GM19025 (cell line): ENCODE measurements around the gene CELF2.

Source experiments
- ATAC-seq: cut with Tn5 transposase; IDR thresholded peaks from one replicate; pipeline ENCODE4 v1.9.1; 2021; ENCODE audit warnings: mild to moderate bottlenecking, low read depth, moderate library complexity; ENCODE audit not compliant: unreplicated experiment

Gene CELF2

DNA sequence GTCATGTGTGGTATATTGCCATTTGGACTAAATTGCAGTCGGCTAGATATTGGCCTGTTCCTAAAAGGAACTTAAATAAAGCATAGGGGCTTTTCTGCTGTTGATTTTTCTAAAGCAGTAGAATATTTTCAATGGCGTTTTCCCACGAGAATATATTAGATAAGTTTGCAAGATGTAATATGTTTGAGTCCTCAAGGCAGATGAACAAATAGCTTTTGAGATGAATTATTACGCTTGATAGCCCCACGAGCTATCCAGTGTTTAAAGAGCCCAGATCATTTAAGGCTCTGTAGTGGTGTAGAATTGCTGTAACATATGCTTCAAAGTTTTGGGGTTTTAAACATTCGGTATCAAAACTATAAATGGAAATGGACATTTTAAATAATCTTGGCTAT, 2.9 kb downstream of the CELF2 start:
- no peak for ATAC-seq

DNA sequence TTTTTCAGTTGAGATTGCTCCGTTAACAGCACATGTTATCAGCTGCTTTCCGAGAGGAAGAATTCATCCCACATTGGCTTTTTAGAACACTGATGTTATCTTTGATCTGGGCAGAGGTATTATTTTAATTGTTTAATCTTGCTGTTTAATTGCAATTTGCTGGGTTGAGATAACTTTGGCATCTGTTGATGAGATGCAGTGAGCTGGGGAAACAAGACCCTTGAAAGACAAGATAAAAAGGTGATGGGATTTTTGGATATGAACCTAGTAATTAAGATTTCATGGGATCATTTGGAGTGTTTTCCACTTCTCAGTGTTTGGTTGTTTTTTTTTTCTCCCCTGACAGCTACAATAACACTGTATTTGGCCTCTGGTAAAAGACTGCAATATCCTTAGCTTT, 4.5 kb downstream of the CELF2 start:
- no peak for ATAC-seq

- no peak for ATAC-seq
Observed at GRCh38 chr10:11023009-11023953, 5.6 kb downstream of the CELF2 start.

DNA sequence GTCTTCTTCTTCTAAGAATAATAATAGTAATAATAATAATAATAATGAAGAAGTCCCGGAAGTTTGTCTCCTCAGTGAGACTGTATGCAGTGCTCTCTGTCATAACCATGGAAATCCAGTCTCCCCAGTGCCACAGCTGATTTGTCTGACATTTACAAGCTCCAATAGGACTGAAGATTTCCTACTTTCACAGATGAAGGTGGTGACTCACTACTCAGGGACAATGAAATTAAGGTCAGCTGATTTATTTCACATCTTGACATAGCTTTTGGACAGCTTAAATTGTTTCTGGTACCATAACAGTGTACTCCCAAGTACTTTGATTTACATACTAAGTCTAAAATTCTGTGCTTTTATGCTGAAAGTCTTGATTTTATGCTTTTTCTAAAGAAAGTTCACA, 6.9 kb downstream of the CELF2 start:
- ATAC-seq = no peak

DNA sequence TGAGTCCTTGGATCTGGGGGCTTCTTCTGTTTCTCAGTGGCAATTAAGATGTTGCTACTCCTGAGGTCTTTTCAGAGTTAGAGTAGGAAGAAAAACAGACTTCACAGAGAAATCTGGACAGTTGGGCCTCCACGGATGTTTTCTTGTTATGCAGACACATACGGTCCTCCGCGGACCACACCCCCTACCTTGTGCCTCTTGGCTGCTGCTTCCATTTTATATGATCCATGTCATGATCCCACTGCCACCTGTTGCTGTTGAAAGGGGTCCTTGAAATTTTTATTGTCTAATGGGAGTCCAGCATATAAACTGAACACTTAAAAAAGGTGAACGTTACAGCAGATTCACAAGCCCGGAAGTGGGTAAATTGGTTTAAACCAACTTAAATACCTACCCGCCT, 8.3 kb downstream of the CELF2 start:
- no peak for ATAC-seq

- no peak for ATAC-seq
Observed at GRCh38 chr10:11026773-11027172, 9.1 kb downstream of the CELF2 start.

DNA sequence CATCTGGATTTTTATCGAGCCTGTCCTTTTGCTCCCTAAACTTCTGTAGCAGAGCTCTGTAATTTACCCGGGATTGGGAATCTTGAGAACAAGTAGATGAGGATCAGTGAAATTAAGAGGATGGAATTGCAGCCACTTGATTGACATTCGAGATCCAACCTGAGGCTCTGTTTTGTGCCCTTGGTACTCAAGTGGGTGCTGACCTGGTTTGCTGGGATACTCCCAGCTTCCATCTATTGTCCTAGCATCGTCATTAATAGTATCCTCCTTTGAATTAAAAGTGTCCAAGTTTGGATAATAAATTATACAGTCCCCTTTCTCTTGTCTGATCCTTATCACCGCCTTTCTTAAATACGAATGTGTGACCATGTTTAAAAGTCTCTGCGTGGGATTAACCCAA, 17.1 kb downstream of the CELF2 start:
- ATAC-seq = no peak

- ATAC-seq = no peak
Observed at GRCh38 chr10:11035301-11035991, 17.8 kb downstream of the CELF2 start.

DNA sequence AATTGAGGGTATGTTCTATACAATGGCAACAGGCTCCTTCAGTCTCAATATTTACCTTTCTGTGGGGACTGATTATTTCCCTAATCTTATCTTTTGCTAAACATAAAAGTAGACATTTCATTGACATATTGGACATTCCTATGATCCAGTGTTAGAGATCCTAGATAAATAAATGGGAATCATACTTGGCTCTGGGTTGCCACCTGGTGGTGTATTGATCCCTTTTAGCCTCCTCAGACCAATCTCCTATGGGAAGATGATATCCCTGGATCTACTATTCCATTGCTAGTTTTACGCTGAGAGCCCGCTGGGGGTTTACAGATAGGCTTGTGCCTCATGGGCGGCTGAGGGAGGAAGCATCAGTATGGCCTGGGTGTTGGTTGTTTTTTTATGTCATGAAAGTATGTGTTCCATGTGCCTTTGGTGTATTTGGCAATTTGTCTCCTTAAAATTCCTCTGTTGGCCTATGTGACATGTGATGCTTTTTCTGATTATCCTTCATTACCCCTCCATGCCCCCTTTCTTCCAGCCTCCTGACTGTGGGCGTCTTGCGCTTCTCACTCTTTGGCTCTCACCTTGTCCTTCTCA, 18.8 kb downstream of the CELF2 start:
- no peak for ATAC-seq

DNA sequence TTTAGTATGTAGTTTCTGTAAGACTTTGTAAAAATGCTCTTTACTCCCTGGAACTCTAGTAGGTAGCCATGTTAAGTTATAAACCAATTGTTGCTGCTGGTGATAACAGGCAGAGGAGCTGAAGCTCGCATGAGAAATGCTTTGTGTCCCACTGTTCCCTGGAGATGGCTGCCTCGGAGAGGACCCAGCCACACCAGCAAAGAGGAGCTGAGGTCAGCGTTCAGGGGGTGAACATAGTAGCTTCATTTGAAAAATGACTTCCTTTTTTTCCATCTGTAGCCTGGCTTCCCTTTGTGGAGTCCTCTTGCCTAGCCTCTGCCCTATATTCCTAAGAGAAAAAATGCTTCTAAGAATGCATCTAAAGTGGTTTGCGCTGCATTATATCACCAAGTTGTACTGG, 20.3 kb downstream of the CELF2 start:
- ATAC-seq = no peak

DNA sequence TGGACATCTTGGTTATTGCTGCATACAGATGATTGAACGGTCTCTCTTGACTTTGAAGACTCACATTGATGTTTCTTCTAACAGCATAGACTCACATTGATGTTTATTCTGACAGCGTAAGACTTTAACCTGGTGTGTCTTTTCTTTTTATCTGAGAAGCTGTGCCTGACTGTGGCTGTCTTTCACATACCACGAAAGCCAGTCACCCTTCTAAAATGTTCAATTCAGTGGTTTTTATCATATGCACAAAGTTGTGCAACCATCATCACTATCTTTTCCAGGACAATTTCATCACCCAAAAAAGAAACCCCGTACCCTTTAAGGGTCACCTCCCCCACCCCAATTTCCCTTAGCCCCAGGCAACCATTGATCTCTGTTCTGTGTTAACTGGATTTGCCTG, 24.7 kb downstream of the CELF2 start:
- no peak for ATAC-seq

DNA sequence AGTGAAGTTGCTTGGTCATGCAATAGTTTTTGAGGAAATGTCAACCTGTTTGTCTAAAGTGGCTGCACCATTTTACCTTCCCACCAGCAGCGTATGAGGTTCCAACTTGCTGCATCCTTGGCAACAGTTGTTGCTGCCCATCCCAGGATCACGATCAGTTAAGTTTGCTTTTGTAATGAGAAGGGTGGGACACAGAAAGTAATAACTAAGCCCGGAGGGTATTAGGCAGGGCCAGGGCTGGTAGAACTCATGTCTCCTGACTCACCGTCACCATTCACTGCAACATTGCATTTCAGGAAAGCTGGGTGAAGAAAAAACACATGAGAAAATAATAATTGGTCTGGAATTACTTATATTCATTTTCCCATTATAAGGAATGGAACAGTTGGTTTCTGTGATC, 25.4 kb downstream of the CELF2 start:
- no peak for ATAC-seq

- ATAC-seq = no peak
Observed at GRCh38 chr10:11043446-11044127, 25.9 kb downstream of the CELF2 start.

GRCh38 chr10:11045487-11045886, 27.8 kb downstream of the CELF2 start:
- ATAC-seq = no peak

DNA sequence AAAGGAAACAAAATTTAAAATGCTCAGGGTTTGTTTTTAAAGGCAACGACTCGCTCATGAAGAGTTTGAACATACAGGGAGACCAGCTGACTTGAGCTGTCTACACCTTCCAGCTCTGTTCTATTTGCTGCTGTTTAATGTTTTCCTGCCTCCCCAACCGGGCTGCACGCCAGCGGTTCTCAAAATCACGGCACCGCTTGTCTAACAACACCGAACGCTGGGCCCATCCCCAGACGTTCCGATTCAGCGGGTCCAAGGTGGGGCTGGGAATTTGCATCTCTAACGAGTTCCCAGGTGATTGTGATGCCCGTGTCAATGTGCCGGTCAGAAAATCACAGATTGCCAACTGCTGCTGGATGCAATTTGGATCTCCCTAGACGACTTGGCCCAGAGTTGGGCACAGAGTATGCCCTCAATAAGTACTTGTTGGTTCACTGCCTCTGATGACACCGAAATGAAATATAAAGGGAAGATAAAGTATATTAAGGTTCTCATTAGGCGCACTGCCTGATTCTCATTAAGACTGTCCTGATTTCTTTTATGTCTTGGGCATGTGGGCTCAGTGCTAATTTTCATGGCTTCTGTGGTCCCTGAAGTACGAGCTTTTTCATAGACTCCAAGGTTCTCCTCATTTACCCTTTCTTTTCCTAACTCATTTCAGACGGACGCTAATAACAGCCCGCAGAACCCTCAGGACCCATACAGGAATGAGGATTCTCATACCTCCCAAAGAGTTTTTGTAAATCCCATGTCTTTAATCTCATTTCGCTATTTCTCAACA, 28.5 kb downstream of the CELF2 start:
- ATAC-seq = no peak

- no peak for ATAC-seq
Observed at GRCh38 chr10:11046776-11047160, 29.1 kb downstream of the CELF2 start.

DNA sequence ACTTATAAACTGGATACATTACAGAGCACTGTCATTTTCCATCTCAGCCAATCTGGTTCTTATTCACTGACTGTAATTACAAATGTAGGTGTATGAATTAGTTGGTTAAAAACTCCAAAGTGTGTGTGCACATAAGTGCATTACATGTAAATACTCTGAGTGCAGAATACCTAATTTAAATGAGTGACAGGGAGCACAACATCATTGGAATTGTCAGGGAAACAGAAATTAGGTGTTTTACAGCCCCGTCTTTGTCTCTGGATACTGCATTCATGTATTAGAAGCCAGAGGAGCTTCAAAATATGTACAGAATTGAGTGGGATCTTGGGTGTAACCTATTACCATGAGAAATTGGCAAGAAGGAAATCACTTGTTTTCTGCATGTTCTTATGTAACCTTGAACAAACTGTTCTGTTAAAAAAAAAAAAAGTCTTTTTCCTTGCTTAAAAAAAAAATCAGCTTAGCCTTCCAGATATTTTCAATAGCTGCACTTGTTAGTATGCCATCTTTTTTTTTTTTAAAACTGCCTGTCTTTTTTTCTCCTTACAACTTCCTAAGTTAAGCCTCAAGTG, 31.1 kb downstream of the CELF2 start:
- no peak for ATAC-seq

DNA sequence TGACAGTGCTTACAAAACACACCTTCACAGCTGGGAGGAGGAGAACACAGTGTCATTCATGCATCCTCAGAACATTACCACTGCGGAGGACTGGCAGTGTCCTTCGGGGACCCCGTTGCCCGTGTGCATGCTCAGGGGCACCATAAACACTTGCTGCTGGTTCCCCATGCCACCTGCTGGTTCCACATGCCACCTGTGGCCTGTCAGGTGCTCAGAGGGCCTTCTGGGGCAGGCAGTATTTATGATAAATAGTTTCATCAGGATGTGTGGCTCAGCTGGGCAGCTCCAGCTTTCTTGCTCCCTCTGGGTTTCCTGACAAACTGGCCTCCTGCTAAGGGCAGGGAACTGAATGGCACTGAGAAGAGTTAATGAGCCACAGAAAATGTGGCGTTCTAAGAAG, 32.1 kb downstream of the CELF2 start:
- ATAC-seq = no peak

- ATAC-seq = no peak
Observed at GRCh38 chr10:11050301-11051287, 32.9 kb downstream of the CELF2 start.
